HEK293 (cell line): ENCODE measurements around the gene SNRPD3.

Experiments
- MZF1 ChIP-seq: fragments of 450-650 bp; formaldehyde crosslinking; IDR thresholded peaks from 2 replicates; pipeline ENCODE4 v1.5.1; 2017; ENCODE audit warnings: missing biosample characterization, missing genetic modification characterization, borderline replicate concordance
- REST ChIP-seq: fragments of 450-650 bp; formaldehyde crosslinking; IDR thresholded peaks from 2 replicates; pipeline ENCODE4 v1.5.1; 2016; ENCODE audit warnings: missing biosample characterization, missing genetic modification characterization
- ZNF274 ChIP-seq, 2 experiments: fragments of 200-500 bp in 1 of 2; fragments of 450-650 bp in 1 of 2; sonication (Bioruptor generic) in 1 of 2; formaldehyde crosslinking in 1 of 2; IDR thresholded peaks; 2 replicates each; pipeline versions ENCODE4 v1.5.1 to v1.6.1; 2014 to 2016; ENCODE audit warnings: borderline replicate concordance in 1 of 2, inconsistent platforms in 1 of 2, low read length in 1 of 2, missing biosample characterization in 1 of 2, missing genetic modification characterization in 1 of 2
- ZNF37A ChIP-seq: fragments of 450-650 bp; IDR thresholded peaks from 2 replicates; pipeline ENCODE4 v1.5.1; 2018; ENCODE audit warnings: missing biosample characterization, missing genetic modification characterization
- ZNF76 ChIP-seq: fragments of 450-650 bp; formaldehyde crosslinking; IDR thresholded peaks from 2 replicates; pipeline ENCODE4; 2016; ENCODE audit warnings: low read depth, missing biosample characterization, missing genetic modification characterization, borderline replicate concordance
- ZNF776 ChIP-seq: fragments of 450-650 bp; formaldehyde crosslinking; IDR thresholded peaks from 2 replicates; pipeline ENCODE4 v1.5.0; 2017; ENCODE audit warnings: missing biosample characterization, missing genetic modification characterization, borderline replicate concordance
- ZSCAN18 ChIP-seq: fragments of 450-650 bp; formaldehyde crosslinking; IDR thresholded peaks from 2 replicates; pipeline ENCODE4 v1.5.1; 2016; ENCODE audit warnings: missing biosample characterization, missing genetic modification characterization
- ZSCAN23 ChIP-seq: fragments of 450-650 bp; formaldehyde crosslinking; IDR thresholded peaks from 2 replicates; pipeline ENCODE4 v1.5.1; 2016; ENCODE audit warnings: missing biosample characterization, missing genetic modification characterization
- ZSCAN5A ChIP-seq: fragments of 450-650 bp; formaldehyde crosslinking; IDR thresholded peaks from 2 replicates; pipeline ENCODE4 v1.5.1; 2016; ENCODE audit warnings: missing biosample characterization, missing genetic modification characterization
- TF ChIP-seq, protein P1 (sequence below): fragments of 450-650 bp; formaldehyde crosslinking; IDR thresholded peaks from 2 replicates; pipeline ENCODE4 v1.5.1; 2016; ENCODE audit warnings: missing biosample characterization, missing genetic modification characterization
- TF ChIP-seq, protein P2 (sequence below): fragments of 450-650 bp; formaldehyde crosslinking; IDR thresholded peaks from 2 replicates; pipeline ENCODE4 v1.5.1; 2016; ENCODE audit warnings: missing biosample characterization, missing genetic modification characterization, low read depth

GRCh38 chr22:24523873-24524272 is 31.9 kb upstream of the SNRPD3 start:
- TF ChIP-seq ZSCAN23 (tag by site-specific recombination) (no peak), ZNF776 (no peak), ZSCAN5A (tag by site-specific recombination) (no peak), ZNF76 (tag by site-specific recombination) (no peak), ZNF274 (IDR thresholded peaks at IDR 0.05; ENCODE audit: low read length) (no peak), ZNF274 (tag by site-specific recombination; IDR thresholded peaks at IDR 0.05; ENCODE audit: borderline replicate concordance) (no peak), MZF1 (tag by site-specific recombination) (no peak), REST (tag by site-specific recombination) (no peak), ZNF37A (no peak), ZSCAN18 (tag by site-specific recombination) (no peak)
- TF ChIP-seq, protein P1, sequence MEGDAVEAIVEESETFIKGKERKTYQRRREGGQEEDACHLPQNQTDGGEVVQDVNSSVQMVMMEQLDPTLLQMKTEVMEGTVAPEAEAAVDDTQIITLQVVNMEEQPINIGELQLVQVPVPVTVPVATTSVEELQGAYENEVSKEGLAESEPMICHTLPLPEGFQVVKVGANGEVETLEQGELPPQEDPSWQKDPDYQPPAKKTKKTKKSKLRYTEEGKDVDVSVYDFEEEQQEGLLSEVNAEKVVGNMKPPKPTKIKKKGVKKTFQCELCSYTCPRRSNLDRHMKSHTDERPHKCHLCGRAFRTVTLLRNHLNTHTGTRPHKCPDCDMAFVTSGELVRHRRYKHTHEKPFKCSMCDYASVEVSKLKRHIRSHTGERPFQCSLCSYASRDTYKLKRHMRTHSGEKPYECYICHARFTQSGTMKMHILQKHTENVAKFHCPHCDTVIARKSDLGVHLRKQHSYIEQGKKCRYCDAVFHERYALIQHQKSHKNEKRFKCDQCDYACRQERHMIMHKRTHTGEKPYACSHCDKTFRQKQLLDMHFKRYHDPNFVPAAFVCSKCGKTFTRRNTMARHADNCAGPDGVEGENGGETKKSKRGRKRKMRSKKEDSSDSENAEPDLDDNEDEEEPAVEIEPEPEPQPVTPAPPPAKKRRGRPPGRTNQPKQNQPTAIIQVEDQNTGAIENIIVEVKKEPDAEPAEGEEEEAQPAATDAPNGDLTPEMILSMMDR (tag by site-specific recombination) = no peak
- TF ChIP-seq, protein P2, sequence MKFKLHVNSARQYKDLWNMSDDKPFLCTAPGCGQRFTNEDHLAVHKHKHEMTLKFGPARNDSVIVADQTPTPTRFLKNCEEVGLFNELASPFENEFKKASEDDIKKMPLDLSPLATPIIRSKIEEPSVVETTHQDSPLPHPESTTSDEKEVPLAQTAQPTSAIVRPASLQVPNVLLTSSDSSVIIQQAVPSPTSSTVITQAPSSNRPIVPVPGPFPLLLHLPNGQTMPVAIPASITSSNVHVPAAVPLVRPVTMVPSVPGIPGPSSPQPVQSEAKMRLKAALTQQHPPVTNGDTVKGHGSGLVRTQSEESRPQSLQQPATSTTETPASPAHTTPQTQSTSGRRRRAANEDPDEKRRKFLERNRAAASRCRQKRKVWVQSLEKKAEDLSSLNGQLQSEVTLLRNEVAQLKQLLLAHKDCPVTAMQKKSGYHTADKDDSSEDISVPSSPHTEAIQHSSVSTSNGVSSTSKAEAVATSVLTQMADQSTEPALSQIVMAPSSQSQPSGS (tag by site-specific recombination) = no peak
